HG03025 (cell line): Measurements from ENCODE around the gene FAM107B.
A peak's percentile ranks its signal among the peaks of the same experiment; 100 is the strongest.

Experiments
- ATAC-seq: cut with Tn5 transposase; IDR thresholded peaks from one replicate; pipeline ENCODE4 v1.9.1; 2021; ENCODE audit warnings: mild to moderate bottlenecking, moderate library complexity; ENCODE audit not compliant: unreplicated experiment, low FRiP score

The FAM107B gene

DNA sequence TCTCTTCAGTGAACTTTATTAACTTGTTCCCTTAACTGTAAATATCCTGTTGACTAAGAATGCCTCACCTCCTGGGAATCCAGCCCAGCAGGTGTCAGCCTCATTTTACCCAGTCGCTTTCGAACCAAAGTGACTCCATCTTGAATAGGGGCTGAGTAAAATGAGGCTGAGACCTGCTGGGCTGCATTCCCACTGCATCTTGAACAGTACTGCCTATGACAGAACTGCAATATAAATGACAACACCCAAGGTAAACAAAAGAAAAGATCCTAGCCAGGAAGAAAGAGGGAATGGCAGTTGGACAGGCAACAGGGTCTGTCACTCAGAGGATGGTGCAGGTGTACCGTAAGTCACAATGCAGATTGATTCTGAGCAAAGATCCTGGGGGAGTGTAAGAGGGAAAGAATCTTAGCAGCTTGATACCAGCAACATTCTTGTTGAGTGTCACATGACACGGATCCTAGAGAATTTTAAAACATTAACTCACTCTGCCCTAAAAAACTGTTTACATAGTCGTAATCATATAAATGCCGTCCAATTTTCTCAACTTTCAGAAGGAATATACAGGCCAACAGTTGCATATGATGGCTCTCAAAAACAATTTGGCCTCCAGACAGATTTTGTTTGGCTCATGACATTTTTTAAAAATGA is 4.4 kb upstream of the FAM107B start:
- ATAC-seq: no peak

DNA sequence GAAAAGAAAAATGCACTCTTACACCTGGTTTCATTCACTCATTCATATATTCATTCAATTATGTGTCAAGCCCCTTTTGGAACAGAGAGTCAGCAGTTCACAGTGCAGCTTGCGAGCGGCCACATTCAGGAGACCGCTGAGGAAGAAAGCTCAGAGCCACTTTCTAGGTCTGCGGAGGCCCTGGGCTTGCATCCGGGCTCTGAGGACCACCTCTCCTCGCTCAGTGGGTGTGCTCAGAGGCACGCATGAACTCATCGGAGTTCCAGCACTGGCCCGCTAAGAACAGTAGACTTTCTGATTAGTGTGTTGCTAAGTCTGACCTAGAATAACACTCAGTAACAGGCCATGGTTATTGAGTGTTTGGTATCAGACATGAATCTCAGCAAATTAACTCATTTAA is 1.8 kb upstream of the FAM107B start:
- ATAC-seq: no peak

DNA sequence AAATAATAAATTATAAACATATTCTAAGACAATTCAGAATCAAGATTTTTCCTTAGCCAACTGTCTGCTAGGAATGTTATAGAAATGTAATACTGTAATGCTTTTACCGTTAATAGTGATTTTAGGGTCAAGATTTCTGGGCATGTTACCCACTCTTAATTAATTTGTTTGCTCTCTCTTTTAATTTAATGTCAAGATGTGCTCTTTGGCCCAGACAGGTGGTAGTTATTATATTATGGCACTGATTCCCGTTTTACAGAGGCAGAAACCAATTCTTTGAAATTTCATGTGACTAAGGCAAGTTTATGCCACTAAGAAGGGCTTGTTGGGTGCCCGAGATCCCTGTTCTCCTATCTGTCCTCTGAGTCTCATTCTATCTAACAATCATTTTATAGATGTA is 959 bp upstream of the FAM107B start:
- ATAC-seq: no peak

DNA sequence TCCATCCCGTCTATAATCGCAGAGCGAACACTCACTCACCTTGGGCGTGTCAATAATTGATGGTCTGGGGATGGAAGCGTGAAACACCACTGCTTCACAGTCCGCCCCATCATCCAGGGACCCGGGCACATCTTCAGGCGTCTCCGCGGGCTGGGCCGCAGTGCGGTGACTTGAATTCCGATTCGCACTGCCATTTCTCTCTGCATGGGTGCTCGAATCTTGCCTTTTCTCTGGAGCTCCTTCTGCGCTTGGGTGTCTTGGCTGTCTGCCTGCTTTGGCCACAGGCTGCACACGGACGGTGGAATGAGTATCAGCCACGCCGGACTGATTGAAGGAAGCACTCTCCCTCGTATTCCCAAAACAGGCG is 500 bp downstream of the FAM107B start:
- ATAC-seq: no peak

DNA sequence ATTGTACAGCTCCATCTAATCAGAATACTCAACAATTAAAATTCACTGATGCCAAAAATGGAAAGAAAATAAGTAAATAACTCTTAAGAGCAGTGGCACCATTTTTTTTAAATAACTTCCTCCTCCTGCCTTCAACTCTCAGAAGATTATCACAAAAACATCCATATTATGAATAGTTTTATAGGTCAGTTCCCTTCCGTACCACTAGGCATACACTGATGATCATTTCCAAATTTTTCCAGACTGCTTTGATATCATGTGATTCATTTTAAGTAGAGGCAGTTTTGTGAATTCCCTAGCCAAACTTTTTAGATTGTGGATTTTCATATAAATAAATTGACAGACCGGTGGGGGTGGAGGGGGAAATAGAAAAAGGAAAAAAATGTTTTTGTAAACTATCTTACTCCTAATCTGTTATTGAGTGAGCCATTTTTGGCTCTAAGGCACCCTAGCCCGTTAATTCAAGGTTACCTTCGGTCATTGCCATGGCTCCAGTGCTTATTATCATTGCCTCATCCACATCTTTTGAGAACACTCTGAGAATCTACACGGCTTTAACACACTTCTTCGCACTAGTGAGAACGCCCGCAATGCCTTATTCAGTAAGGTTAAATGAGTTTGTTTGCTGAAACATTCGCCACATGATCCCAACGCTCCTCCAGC is 1.0 kb downstream of the FAM107B start:
- ATAC-seq: no peak

DNA sequence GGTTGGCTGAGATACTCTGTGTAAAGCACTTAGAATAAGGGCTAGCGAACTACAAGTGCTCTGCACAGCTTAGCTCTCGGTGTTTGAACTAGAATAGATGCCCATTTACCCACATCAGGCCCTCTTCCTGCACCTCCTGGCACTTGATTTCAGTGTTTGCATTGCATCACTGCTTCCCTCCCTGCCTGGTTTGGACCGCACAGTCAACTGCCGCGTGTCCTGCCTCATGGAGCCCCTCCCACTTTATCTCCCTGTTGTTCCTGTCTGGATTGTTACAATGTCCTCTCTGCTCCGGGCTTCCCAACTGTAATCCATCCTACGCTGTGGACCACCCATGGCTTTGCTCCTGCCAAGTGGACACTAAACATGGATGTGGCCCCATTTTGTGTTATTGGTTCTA is 2.3 kb downstream of the FAM107B start:
- ATAC-seq: no peak

DNA sequence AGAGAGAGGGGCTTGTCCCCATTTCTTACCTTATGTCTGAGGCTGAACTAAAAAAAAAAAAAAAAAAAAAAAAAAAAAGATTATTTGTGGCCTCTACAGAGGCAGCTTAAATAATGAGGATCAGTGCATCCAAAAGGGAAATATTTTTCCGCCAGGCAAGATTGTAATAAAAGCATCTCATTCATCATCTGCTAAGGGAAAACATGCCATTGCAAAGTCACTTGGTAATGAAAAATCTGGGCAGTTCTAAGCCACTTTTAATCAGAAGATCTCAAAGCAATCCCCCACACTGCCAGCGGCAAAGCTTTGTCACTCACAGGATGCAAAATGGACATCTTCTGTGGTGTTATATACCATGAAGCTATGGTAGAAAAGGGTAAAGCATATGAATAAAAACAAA is 3.8 kb downstream of the FAM107B start:
- ATAC-seq: no peak

DNA sequence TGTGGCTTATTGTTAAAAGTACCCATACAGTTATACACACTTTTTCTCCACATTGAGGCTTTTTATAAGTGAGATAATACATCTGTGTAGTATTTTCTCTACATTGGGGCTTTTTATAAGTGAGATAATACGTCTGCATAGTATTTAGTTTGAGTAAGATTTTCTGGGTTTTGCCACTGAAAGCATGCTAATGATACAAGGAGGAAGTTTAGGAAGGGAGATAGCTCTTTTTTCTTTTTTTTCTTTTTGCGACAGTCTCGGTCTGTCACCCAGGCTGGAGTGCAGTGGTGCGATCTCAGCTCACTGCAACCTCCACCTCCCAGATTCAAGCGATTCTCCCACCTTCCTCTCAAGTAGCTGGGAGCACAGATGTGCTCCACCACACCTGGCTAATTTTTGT is 13.3 kb downstream of the FAM107B start:
- no peak for ATAC-seq

DNA sequence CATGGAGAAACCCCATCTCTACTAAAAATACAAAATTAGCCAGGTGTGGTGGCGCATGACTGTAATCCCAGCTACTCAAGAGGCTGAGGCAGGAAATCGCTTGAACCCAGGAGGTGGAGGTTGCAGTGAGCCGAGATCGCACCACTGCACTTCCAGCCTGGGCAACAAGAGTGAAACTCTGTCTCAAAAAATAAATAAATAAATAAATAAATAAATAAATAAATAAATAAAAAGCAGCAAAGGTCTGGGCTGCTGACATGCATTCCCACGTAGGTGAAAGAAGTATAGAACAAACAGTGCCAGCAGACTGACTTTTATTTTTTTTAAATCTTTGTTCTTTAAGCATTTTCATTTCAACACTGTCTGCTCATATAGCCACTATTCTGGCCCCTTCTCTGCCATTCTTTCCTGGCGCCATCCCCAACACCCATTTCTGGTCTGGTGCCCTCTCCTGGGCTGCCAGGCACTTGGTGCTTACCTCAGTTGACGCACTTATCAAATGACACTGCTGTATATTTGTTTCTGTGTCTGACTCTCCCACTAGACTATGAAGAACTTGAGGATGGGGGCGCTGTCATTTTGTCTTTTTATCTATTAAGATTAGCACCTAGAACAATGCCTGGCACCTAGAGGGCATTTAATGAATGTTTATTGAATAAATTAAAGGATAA is 15.6 kb downstream of the FAM107B start:
- ATAC-seq: no peak

DNA sequence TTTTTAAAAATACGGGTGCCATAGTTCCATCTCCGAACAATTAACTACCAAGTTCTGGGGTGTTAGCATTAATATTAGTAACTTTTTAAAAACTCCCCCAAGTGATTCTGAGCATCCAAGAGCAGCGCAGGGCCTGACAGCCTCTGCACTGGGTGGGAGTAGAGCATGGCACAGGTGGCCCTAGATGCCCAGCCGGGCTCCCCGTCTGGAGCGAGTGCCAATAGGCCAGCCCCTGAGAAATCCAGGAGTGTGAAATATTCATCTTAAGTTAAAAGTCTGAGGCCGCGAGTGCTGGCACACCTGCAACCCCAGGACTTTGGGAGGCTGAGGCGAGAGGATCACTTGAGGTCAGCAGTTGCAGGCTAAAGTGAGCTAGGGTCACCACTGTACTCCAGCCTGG is 16.2 kb downstream of the FAM107B start:
- ATAC-seq: no peak

DNA sequence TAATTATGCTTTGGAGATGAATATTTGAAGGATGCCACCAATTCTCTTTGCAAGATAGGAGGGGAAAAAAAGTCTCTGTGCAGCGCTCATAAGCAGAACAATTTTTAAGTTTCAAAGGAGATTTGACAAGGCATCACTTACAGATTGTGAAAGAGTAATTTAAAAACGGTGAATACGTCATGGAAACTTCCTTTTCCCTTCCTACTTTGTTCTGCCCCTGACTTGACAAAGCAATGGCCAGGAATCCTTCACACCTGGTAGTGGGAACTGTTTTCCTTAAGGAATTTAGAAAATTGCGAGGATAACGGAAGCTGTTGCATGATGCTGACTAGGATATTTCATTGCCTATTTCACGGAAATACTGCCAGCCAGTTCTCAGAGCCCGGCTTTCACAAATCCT is 16.7 kb downstream of the FAM107B start:
- ATAC-seq: no peak

DNA sequence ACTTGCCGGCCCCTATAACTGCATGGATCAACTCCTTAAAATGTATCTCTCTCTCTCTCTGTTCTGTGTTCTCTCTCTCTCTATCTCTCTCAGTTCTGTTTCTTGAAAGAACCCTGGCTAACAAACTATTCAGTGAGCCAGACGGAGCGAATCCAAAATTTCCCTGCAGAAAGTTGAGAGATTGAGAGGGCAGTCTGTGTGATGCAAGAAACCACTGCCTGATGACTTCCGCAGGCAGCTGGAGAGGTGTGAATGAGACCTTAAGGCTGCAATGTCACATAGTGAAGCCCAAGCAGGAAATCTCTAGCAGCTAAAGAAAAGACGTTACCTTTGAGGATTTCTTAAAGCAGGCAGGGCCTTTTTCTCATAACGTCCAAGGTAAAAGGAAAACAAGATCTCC is 17.3 kb downstream of the FAM107B start:
- ATAC-seq: no peak

DNA sequence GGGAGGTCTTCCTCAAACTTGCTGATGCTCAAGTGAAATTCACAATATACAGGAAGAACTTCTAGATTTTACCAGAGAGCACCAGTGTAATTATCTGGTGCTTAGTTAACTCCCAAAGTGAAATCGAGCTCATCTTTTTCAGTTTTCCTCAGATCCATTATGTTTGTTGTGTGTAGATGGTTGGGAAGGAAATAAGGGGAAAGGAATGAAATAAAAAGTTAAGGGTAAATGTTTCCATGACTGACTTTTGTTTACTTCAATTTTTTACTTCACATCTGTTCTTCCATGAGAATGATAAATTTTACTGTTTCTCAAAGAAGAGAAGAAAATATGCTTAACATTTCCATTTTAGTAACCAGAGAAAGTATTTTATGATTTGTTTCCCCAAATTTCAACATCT is 21.3 kb downstream of the FAM107B start:
- no peak for ATAC-seq

DNA sequence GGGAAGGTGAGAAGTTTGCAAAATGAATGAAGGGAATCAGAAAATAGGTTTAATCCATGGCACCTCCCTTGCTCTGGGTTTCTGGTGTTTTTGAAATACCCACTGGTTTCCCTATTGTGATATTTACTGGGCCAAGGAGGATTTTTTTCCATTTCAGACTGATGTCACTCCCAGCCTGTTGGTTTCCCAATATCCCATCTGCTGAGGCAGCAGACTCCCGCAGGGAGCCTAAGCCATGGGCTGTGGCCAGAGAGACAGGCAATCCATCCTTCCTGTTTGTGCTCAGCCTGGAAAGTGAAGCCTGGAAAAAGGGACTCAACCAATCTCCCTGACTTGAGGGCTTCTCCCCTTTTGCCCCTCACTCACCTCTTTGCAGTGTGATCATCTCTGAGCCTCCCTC is 22.8 kb downstream of the FAM107B start:
- ATAC-seq: no peak

DNA sequence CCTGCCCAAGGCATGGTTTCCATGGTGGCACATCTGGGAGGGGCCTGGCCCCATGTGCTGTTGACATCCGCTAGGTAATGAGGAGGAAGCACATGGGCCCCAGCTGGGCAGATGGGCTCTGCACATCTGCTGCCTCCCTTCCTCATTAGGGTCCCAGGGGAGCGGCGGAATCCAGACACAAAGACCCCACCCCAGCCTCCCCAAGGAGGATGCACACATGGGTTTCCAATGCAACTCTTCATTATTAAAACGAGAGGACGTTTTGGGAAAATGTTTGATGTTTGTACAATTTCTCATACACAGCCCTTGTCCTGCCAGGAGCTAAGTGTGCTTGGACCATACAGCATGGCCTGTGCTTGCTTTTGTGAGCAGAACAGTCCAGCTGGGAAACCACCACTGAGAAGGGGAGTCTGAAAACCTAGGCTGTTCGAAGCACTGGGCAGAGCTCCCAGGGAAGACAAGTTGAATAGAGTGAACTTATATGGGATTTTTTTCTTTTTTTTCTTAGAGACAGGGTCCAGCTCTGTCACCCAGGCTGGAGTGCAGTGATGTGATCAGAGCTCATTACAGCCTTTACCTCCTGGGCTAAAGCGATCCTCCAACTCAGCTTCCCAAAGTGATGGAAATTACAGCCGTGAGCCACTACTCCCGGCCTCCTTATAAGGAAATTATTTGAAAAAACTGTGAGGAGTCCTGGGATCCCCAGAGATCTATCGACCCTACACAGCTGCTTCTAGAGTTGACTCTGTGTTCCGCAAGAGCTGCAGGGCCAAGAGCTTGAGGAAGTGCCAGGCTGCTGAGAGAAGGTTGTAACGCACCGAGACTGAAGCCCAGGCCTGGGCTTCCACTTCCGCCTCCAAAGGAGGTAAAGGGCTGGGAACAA is 23.4 kb downstream of the FAM107B start:
- ATAC-seq: no peak

DNA sequence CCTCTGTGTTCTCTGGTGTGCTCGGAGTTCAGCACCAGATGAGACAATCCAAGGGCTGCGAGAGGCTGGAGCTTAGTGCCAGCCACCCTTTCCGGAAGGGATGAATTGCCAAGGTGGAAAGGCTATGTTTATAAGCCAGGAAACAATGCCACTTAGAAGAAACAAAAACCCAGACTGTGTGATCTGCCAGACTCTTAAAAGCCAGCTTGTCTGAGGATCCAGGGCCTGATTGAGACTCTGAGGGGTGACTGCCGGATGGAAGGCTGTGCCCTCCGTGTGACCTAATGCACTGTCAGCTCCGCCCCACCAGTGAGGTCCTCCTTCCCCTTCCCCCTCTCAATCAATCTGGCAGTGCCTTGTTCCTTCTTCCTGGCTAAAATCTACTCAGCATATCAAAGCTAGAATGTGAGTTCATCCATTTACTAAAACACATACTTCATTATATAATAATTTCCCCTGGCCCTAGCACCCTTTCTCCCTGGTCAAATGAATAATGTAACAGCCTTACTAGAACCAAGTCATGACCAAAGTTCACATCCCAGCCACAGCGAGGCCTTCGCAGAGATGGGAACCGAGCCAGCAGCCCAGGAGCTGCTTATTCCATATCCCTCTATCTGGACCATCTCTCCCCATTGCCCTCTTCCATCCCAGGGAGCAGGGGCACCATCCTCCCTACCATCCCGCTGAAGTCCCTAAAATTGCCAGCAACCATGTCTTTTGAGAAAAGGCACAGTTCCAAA is 25.5 kb downstream of the FAM107B start:
- no peak for ATAC-seq

DNA sequence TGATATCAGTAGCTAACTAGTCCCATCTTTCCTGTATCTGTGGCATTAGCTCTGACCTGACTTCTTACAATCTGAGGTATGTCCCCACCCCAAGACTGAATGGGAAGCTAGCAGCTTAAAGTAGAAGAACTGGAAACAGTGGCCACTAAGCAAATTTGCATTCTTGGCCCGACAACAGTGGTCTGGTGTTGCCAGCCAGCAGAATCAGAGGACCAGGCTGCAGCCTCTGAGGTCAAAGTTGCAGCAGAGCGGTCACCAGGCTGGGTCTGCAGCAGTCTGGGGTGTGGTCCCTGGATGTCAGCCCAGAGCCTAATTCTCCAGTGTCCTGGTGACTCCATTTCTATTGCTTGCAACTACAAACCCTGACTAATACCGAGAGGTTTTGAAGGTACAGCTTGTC is 26.3 kb downstream of the FAM107B start:
- ATAC-seq: no peak

DNA sequence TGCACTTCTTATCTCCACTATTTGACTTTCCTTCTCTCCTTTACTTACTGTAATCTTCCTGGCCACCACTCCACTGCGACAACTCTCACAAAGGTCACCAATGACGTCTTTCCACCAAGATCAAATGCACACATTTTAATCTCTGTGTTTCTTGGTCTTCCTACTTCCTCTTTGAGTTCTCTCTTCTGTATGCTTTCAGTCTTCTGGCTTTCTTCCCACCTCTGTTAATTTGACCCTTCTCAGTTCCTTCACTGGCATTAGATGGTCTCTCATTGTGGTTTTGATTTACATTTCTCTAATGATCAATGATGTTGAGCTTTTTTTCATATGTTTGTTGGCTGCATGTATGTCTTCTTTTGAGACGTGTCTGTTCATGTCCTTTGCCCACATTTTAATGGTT is 31.9 kb downstream of the FAM107B start:
- ATAC-seq: peak; percentile 73

DNA sequence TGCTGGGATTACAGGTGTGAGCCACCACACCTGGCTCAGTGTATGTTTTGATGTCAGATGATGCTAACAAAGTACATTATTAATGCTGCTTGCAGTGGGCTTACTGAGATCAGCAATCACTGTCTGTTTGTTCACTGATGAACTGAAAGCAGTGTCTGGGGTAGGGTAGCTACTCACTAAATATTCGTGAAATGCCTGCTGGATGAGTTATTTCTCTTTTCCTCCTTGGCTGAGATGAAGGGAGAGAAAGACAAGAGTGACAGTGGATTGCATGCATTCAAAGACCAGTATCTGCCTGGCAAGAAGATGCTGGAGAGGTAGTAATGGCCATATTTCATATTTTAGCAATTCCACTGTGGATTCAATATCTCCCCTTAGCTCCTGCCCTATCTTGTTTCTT is 32.3 kb downstream of the FAM107B start:
- no peak for ATAC-seq

DNA sequence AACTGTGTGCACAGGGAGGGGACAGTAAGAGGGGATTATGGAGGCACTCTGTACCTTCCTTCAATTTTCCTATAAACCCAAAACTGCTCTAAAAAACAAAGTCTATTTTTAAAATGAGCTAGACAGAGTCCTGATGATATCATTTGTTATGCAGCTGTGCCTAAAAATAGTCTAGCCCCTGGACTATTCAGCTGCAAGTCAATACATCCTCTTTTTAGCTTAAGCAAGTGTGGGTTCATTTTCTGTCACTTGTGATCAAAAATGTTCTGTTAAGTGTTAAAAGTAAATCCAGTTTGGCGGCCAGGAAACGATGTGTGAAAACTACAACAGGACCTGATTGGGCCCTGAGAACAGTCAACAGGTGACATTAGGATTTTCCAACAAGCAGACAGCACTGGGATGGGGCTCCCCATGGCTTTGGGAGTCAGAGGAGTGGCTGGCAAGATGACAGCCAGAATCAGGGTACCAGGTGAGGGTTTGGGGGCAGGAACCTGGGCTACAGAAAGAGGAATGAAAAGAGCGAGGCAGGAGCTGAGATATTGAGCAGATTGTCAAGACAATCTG is 33.9 kb downstream of the FAM107B start:
- ATAC-seq: no peak
